Prostate gland (tissue), 2 donors: Measurements from ENCODE around the gene CASP10.

Source experiments
- CTCF ChIP-seq, 4 experiments: fragments of 200-600 bp in 2 of 4; fragments of 450-650 bp in 2 of 4; sonication (generic) in 2 of 4; IDR thresholded peaks; 1 replicate in 3 of 4; 2 replicates in 1 of 4; pipeline ENCODE4 v1.5.1; 2016 to 2019; ENCODE audit warnings: antibody characterized with exemption in 4 of 4, mild to moderate bottlenecking in 2 of 4, moderate library complexity in 2 of 4
- POLR2A ChIP-seq: fragments of 450-650 bp; IDR thresholded peaks from one replicate; pipeline ENCODE4 v1.6.1; 2016; ENCODE audit warnings: antibody characterized with exemption, mild to moderate bottlenecking
- POLR2AphosphoS5 ChIP-seq: sonication (generic); formaldehyde crosslinking; IDR thresholded peaks from one replicate; pipeline ENCODE4 v1.6.1; 2017; ENCODE audit warnings: antibody characterized with exemption

- TF ChIP-seq CTCF (IDR thresholded peaks at IDR 0.05) (no peak), POLR2AphosphoS5 (no peak), POLR2A (no peak)
Observed at GRCh38 chr2:201263779-201264178, 80.8 kb downstream of the CASP10 start.
